Spleen (tissue), 7 donors: ENCODE results near the gene MCM3.

Experiments used
- POLR2A ChIP-seq, 3 donors: fragments of 450-650 bp; IDR thresholded peaks; one replicate each; pipeline ENCODE4 v1.5.1; 2017; ENCODE audit warnings: antibody characterized with exemption in 3 of 3, mild to moderate bottlenecking in 1 of 3
- POLR2AphosphoS5 ChIP-seq, 3 donors: sonication (generic); formaldehyde crosslinking; IDR thresholded peaks; one replicate each; pipeline ENCODE4 v1.5.1; 2017; ENCODE audit warnings: antibody characterized with exemption in 3 of 3
- TF ChIP-seq, protein P1 (sequence below), 11 experiments: fragments of 200-600 bp in 7 of 11; fragments of 450-650 bp in 4 of 11; sonication (generic) in 4 of 11; IDR thresholded peaks in 8 of 11; conservative IDR thresholded peaks in 3 of 11; 1 replicate in 7 of 11; 2 replicates in 4 of 11; pipeline versions ENCODE4 v1.4.0 to v1.8.0; 2016 to 2021; ENCODE audit warnings: antibody characterized with exemption in 11 of 11, inconsistent platforms in 4 of 11, mild to moderate bottlenecking in 1 of 11
- donor health status: DM: no; HTN: no; CAD: no; lungs with moderate emphysema.
- donor health status: DM: no; HTN: no; CAD: no.
- donor health status: DM: no; HTN: no; CAD: no.

- TF ChIP-seq POLR2AphosphoS5 (IDR thresholded peaks at IDR 0.05) = no peak
- TF ChIP-seq, protein P1, sequence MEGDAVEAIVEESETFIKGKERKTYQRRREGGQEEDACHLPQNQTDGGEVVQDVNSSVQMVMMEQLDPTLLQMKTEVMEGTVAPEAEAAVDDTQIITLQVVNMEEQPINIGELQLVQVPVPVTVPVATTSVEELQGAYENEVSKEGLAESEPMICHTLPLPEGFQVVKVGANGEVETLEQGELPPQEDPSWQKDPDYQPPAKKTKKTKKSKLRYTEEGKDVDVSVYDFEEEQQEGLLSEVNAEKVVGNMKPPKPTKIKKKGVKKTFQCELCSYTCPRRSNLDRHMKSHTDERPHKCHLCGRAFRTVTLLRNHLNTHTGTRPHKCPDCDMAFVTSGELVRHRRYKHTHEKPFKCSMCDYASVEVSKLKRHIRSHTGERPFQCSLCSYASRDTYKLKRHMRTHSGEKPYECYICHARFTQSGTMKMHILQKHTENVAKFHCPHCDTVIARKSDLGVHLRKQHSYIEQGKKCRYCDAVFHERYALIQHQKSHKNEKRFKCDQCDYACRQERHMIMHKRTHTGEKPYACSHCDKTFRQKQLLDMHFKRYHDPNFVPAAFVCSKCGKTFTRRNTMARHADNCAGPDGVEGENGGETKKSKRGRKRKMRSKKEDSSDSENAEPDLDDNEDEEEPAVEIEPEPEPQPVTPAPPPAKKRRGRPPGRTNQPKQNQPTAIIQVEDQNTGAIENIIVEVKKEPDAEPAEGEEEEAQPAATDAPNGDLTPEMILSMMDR (IDR thresholded peaks at IDR 0.05 in 8 of 11, conservative IDR thresholded peaks at IDR 0.05 in 3 of 11) = no peak
- no peak for TF ChIP-seq POLR2A (IDR thresholded peaks at IDR 0.05)
These were observed 23.4 kb upstream of the MCM3 start for GRCh38 chr6:52307900-52308372.
